Mammary microvascular endothelial cell (primary cell): ENCODE measurements around the gene SLC13A5. TPM values are rescaled to one million over a fixed set of nuclear protein-coding genes. Genes with fewer than 3 reads are reported as not detected.

Source experiments
- total RNA-seq: library from RNA; depleted of rRNA; stranded (reverse); fragments of >200 nt; gene quantifications from 2 replicates; pipeline ENCODE4 v1.2.3, GENCODE V29; 2015

The SLC13A5 gene
- not detected in 2 replicates for total RNA-seq

GRCh38 chr17:6713130-6713917, at the start of gene SLC13A5:
SLC13A5 (minus strand) TSS chr17:6713369; CDS start chr17:6713333, 36 bp downstream.

GRCh38 chr17:6755731-6756184, 42.6 kb upstream of the SLC13A5 start, which contains the start of gene XAF1:
XAF1 (plus strand) TSS chr17:6756046; CDS start chr17:6756079, 33 bp downstream.

GRCh38 chr17:6651354-6651918, 61.7 kb downstream of the SLC13A5 start, which contains the start of the genes C17orf100 and MED31:
C17orf100 (plus strand) TSS chr17:6651762; CDS start chr17:6651914, 152 bp downstream.
MED31 (minus strand) TSS chr17:6651605; CDS start chr17:6651528, 77 bp downstream.

GRCh38 chr17:6640536-6641246, 72.5 kb downstream of the SLC13A5 start, which contains the start of the genes KIAA0753 and TXNDC17:
KIAA0753 (minus strand) TSS chr17:6640711; CDS start chr17:6635103, 5,608 bp downstream.
TXNDC17 (plus strand) TSS chr17:6641060; CDS start chr17:6641083, 23 bp downstream.

Other genes with a start within 250 kb of the SLC13A5 start
- 0.20 and 0.39 TPM in 2 replicates for gene PITPNM3, start 156.8 kb downstream of the SLC13A5 start, total RNA-seq
- 6.2 and 7.1 TPM in 2 replicates for gene KIAA0753, start 72.7 kb downstream of the SLC13A5 start, total RNA-seq
- 181 and 218 TPM in 2 replicates for gene TXNDC17, start 72.3 kb downstream of the SLC13A5 start, total RNA-seq
- 16.7 and 17.8 TPM in 2 replicates for gene MED31, start 61.8 kb downstream of the SLC13A5 start, total RNA-seq
- 0.07 and 0.59 TPM in 2 replicates for gene C17orf100, start 61.6 kb downstream of the SLC13A5 start, total RNA-seq
- gene XAF1, start 42.7 kb upstream of the SLC13A5 start, total RNA-seq, result 51.2 and 51.8 TPM in 2 replicates
- not detected in 2 replicates for gene FBXO39, start 62.8 kb upstream of the SLC13A5 start, total RNA-seq
- gene TEKT1, start 118.4 kb upstream of the SLC13A5 start, total RNA-seq, result not detected in 2 replicates